Ovary (tissue), 3 donors: Measurements from ENCODE around the gene KRTAP10-7.

Experiments used
- POLR2A ChIP-seq: fragments of 450-650 bp; IDR thresholded peaks from one replicate; pipeline ENCODE4 v1.6.1; 2017; ENCODE audit warnings: antibody characterized with exemption, mild to moderate bottlenecking, moderate library complexity
- TF ChIP-seq, protein P1 (sequence below), 3 donors: fragments of 450-650 bp in 2 of 3; fragments of 200-600 bp in 1 of 3; IDR thresholded peaks; one replicate each; pipeline versions ENCODE4 v1.5.1 to v1.8.0; 2016 to 2022; ENCODE audit warnings: antibody characterized with exemption in 3 of 3, mild to moderate bottlenecking in 1 of 3
- donor health status: DM: no; HTN: no; CAD: no.

GRCh38 chr21:44614161-44614631 lies 13.8 kb downstream of the KRTAP10-7 start:
- TF ChIP-seq, protein P1, sequence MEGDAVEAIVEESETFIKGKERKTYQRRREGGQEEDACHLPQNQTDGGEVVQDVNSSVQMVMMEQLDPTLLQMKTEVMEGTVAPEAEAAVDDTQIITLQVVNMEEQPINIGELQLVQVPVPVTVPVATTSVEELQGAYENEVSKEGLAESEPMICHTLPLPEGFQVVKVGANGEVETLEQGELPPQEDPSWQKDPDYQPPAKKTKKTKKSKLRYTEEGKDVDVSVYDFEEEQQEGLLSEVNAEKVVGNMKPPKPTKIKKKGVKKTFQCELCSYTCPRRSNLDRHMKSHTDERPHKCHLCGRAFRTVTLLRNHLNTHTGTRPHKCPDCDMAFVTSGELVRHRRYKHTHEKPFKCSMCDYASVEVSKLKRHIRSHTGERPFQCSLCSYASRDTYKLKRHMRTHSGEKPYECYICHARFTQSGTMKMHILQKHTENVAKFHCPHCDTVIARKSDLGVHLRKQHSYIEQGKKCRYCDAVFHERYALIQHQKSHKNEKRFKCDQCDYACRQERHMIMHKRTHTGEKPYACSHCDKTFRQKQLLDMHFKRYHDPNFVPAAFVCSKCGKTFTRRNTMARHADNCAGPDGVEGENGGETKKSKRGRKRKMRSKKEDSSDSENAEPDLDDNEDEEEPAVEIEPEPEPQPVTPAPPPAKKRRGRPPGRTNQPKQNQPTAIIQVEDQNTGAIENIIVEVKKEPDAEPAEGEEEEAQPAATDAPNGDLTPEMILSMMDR (IDR thresholded peaks at IDR 0.05) = no peak
- TF ChIP-seq POLR2A = no peak
